Endothelial cell (in vitro differentiated cells): ENCODE measurements around the gene AUTS2. TPM values are rescaled to one million over a fixed set of nuclear protein-coding genes. Genes with fewer than 3 reads are reported as not detected.

Experiments used
- DNase-seq: peaks from one replicate; pipeline ENCODE4 v3.0.0; 2021; ENCODE audit warnings: low spot score
- H3K27ac Mint-ChIP-seq: one replicate; pipeline ENCODE4 v1.8.0; 2021; ENCODE audit warnings: mixed read lengths, inconsistent platforms; ENCODE audit not compliant: unreplicated experiment
- H3K27me3 Mint-ChIP-seq: one replicate; pipeline ENCODE4 v1.8.0; 2021; ENCODE audit warnings: mild to moderate bottlenecking, moderate library complexity, mixed read lengths, inconsistent platforms; ENCODE audit not compliant: unreplicated experiment
- H3K36me3 Mint-ChIP-seq: one replicate; pipeline ENCODE4 v1.8.0; 2021; ENCODE audit warnings: mild to moderate bottlenecking, low read depth, mixed read lengths, inconsistent platforms; ENCODE audit not compliant: unreplicated experiment
- H3K4me1 Mint-ChIP-seq: one replicate; pipeline ENCODE4 v1.8.0; 2021; ENCODE audit warnings: mild to moderate bottlenecking, mixed read lengths, inconsistent platforms; ENCODE audit not compliant: unreplicated experiment
- H3K4me3 Mint-ChIP-seq: one replicate; pipeline ENCODE4 v1.8.0; 2021; ENCODE audit warnings: mild to moderate bottlenecking, mixed read lengths, inconsistent platforms; ENCODE audit not compliant: unreplicated experiment
- H3K9me3 Mint-ChIP-seq: one replicate; pipeline ENCODE4 v1.8.0; 2021; ENCODE audit warnings: mixed read lengths, inconsistent platforms; ENCODE audit not compliant: unreplicated experiment
- CTCF ChIP-seq: fragments of 200-600 bp; sonication (generic); IDR thresholded peaks from one replicate; pipeline ENCODE4 v1.5.0; 2021; ENCODE audit warnings: antibody characterized with exemption; ENCODE audit not compliant: unreplicated experiment
- total RNA-seq: library from RNA; stranded (reverse); fragmentation: NEBNext Ultra II Directional; extraction: Animal tissue kit (Norgen Biotek cat#: 25700); gene quantifications from one replicate; pipeline ENCODE4 v1.2.1, GENCODE V29; 2021; ENCODE audit not compliant: unreplicated experiment

Gene AUTS2
- total RNA-seq, 1 donor from 2014 or later, result 103 TPM

GRCh38 chr7:70031245-70031644 lies 433.0 kb downstream of the AUTS2 start:
- peaks cover 18% of the 10 kb centered on the region for H3K4me1 Mint-ChIP-seq
- no peak for DNase-seq
- peaks cover 2% of the 10 kb centered on the region for H3K27me3 Mint-ChIP-seq
- no peak for TF ChIP-seq CTCF
- H3K9me3 Mint-ChIP-seq, result no peaks in the 10 kb centered on the region
- no peak overlapping the region for H3K27ac Mint-ChIP-seq
- H3K4me3 Mint-ChIP-seq, result no peak overlapping the region
- no peaks in the 10 kb centered on the region for H3K36me3 Mint-ChIP-seq

GRCh38 chr7:70032649-70033048 lies 434.4 kb downstream of the AUTS2 start:
- Mint-ChIP-seq H3K27me3 (peaks cover 2% of the 10 kb centered on the region), H3K36me3 (no peaks in the 10 kb centered on the region), H3K4me3 (no peak overlapping the region), H3K4me1 (peaks cover 18% of the 10 kb centered on the region), H3K27ac (no peak overlapping the region), H3K9me3 (no peaks in the 10 kb centered on the region)
- no peak for TF ChIP-seq CTCF
- no peak for DNase-seq

GRCh38 chr7:70033226-70033625 lies 435.0 kb downstream of the AUTS2 start:
- no peak for DNase-seq
- Mint-ChIP-seq H3K4me3 (no peak overlapping the region), H3K27me3 (peaks cover 2% of the 10 kb centered on the region), H3K9me3 (no peaks in the 10 kb centered on the region), H3K27ac (no peak overlapping the region), H3K4me1 (peaks cover 18% of the 10 kb centered on the region), H3K36me3 (no peaks in the 10 kb centered on the region)
- no peak for TF ChIP-seq CTCF

GRCh38 chr7:70034999-70035398 lies 436.7 kb downstream of the AUTS2 start:
- peaks cover 18% of the 10 kb centered on the region for H3K4me1 Mint-ChIP-seq
- TF ChIP-seq CTCF, result no peak
- no peak overlapping the region for H3K4me3 Mint-ChIP-seq
- no peaks in the 10 kb centered on the region for H3K36me3 Mint-ChIP-seq
- H3K27ac Mint-ChIP-seq, result no peak overlapping the region
- H3K9me3 Mint-ChIP-seq, result no peaks in the 10 kb centered on the region
- DNase-seq, result no peak
- H3K27me3 Mint-ChIP-seq, result peaks cover 1% of the 10 kb centered on the region

- no peaks in the 10 kb centered on the region for H3K36me3 Mint-ChIP-seq
- H3K4me3 Mint-ChIP-seq, result no peak overlapping the region
- DNase-seq, result no peak
- TF ChIP-seq CTCF, result no peak
- no peaks in the 10 kb centered on the region for H3K9me3 Mint-ChIP-seq
- no peak overlapping the region for H3K27ac Mint-ChIP-seq
- H3K4me1 Mint-ChIP-seq, result peaks cover 18% of the 10 kb centered on the region
- H3K27me3 Mint-ChIP-seq, result peaks cover 1% of the 10 kb centered on the region
These were observed 437.2 kb downstream of the AUTS2 start for GRCh38 chr7:70035519-70035918.
